Lung (tissue), 12 donors: ENCODE data around the gene PAQR9. TPM values are rescaled to one million over a fixed set of nuclear protein-coding genes. Genes with fewer than 3 reads are reported as not detected.

ENCODE experiments used
- ATAC-seq: fragments of 200-7000 bp; cut with Tn5 transposase; one replicate; pipeline ENCODE4 v1.9.1; 2020; ENCODE audit warnings: moderate number of reproducible peaks; ENCODE audit not compliant: insufficient read depth, low FRiP score
- DNase-seq, 3 donors: peaks; one replicate each; pipeline ENCODE4 v3.0.0-alpha.2; 2013 to 2017
- H3K27ac ChIP-seq, 2 donors: one replicate each; pipeline ENCODE4 v1.5.1; 2013; ENCODE audit warnings: mild to moderate bottlenecking in 2 of 2, moderate library complexity in 2 of 2, control low read depth in 1 of 2, inconsistent platforms in 1 of 2, low read depth in 1 of 2, low read length in 1 of 2
- H3K27me3 ChIP-seq, 3 donors: one replicate each; pipeline ENCODE4 v1.5.1; 2013; ENCODE audit warnings: low read length in 2 of 3; ENCODE audit not compliant: control insufficient read depth in 3 of 3, insufficient read depth in 3 of 3
- H3K36me3 ChIP-seq, 4 donors: one replicate each; pipeline ENCODE4 v1.5.1; 2013; ENCODE audit warnings: low read length in 4 of 4, mild to moderate bottlenecking in 1 of 4, moderate library complexity in 1 of 4; ENCODE audit not compliant: control insufficient read depth in 4 of 4, insufficient read depth in 4 of 4
- H3K4me1 ChIP-seq, 5 donors: one replicate each; pipeline ENCODE4 v1.5.1; 2013; ENCODE audit warnings: low read length in 5 of 5, mild to moderate bottlenecking in 2 of 5, moderate library complexity in 1 of 5; ENCODE audit not compliant: control insufficient read depth in 5 of 5, insufficient read depth in 5 of 5
- H3K4me3 ChIP-seq: one replicate; pipeline ENCODE4 v1.5.1; 2013; ENCODE audit warnings: mild to moderate bottlenecking, control low read depth, moderate library complexity
- H3K9ac ChIP-seq, 2 donors: one replicate each; pipeline ENCODE4 v1.5.1; 2013; ENCODE audit warnings: low read length in 2 of 2, control low read depth in 1 of 2; ENCODE audit not compliant: insufficient read depth in 1 of 2
- H3K9me3 ChIP-seq, 4 donors: one replicate each; pipeline ENCODE4 v1.5.1; 2013; ENCODE audit warnings: low read length in 3 of 4, mild to moderate bottlenecking in 1 of 4, moderate library complexity in 1 of 4; ENCODE audit not compliant: control insufficient read depth in 4 of 4, insufficient read depth in 3 of 4
- CTCF ChIP-seq: IDR thresholded peaks from 2 replicates; pipeline ENCODE4 v1.5.1; 2012; ENCODE audit warnings: mild to moderate bottlenecking; ENCODE audit errors: control extremely low read depth, extremely low read depth
- WGBS, 2 donors: extraction: QIAGEN DNeasy Blood & Tissue Kit; methylation state at CpG; one replicate each; pipeline ENCODE4 v1.1.7; 2013; 5-methylcytosine and 5-hydroxymethylcytosine counted together
- polyA plus RNA-seq, 2 donors: library from polyadenylated mRNA; stranded (reverse); fragments of 200-250 nt; gene quantifications; one replicate each; pipeline ENCODE4 v1.2.1, GENCODE V29; 2013
- total RNA-seq, 2 donors: library from RNA; depleted of rRNA in 1 of 2; stranded (reverse); fragments of >200 nt in 1 of 2; gene quantifications; one replicate each; pipeline ENCODE4 v1.2.1, GENCODE V29; 2014 to 2021
- donor health status: control.
- donor health status: control.
- donor health status: Bipolar disorder and iron deficiency.
- donor health status: healthy.
- donor health status: DM: yes; HTN: yes; CAD: no.

Gene PAQR9
- total and polyA plus RNA-seq, 4 donors, result not detected

GRCh38 chr3:142926368-142926944, 37.0 kb downstream of the PAQR9 start:
- TF ChIP-seq CTCF, result no peak
- Histone ChIP-seq H3K9me3 (no peaks in the 10 kb centered on the region), H3K4me3 (no peak overlapping the region), H3K4me1 (peaks cover 0 to 2% (median 0%) of the 10 kb centered on the region in 5 donors), H3K27ac (no peak overlapping the region), H3K9ac (no peak overlapping the region), H3K36me3 (no peaks in the 10 kb centered on the region), H3K27me3 (peaks cover 0 to 2% (median 0%) of the 10 kb centered on the region in 3 donors)
- DNase-seq (no peak), ATAC-seq (no peak)
- WGBS, 2 donors, result 88 to 99% methylated on average over 3 of the region's 3 CpGs

GRCh38 chr3:142925140-142925539, 38.3 kb downstream of the PAQR9 start:
- Histone ChIP-seq H3K9me3 (no peaks in the 10 kb centered on the region), H3K9ac (no peak overlapping the region), H3K36me3 (no peaks in the 10 kb centered on the region), H3K4me1 (no peaks in the 10 kb centered on the region), H3K4me3 (no peak overlapping the region), H3K27me3 (peaks cover 0 to 2% (median 0%) of the 10 kb centered on the region in 3 donors), H3K27ac (no peak overlapping the region)
- ATAC-seq (no peak), DNase-seq (no peak)
- no peak for TF ChIP-seq CTCF

GRCh38 chr3:142923694-142924093, 39.8 kb downstream of the PAQR9 start:
- no peak overlapping the region for H3K4me3 ChIP-seq
- H3K9me3 ChIP-seq, result no peaks in the 10 kb centered on the region
- no peak for ATAC-seq
- H3K36me3 ChIP-seq, result no peaks in the 10 kb centered on the region
- H3K27ac ChIP-seq, result no peak overlapping the region
- no peaks in the 10 kb centered on the region for H3K4me1 ChIP-seq
- DNase-seq, result no peak
- H3K9ac ChIP-seq, result no peak overlapping the region
- no peak for TF ChIP-seq CTCF
- peaks cover 0 to 2% (median 0%) of the 10 kb centered on the region in 3 donors for H3K27me3 ChIP-seq

- peaks cover 0 to 3% (median 0%) of the 10 kb centered on the region in 3 donors for H3K27me3 ChIP-seq
- H3K4me3 ChIP-seq, result no peak overlapping the region
- no peak overlapping the region for H3K9ac ChIP-seq
- no peaks in the 10 kb centered on the region for H3K36me3 ChIP-seq
- ATAC-seq, result no peak
- no peak for DNase-seq
- no peak overlapping the region for H3K27ac ChIP-seq
- H3K4me1 ChIP-seq, result peaks cover 0 to 8% (median 0%) of the 10 kb centered on the region in 5 donors
- WGBS, 2 donors, result 68 to 73% methylated on average over 2 of the region's 2 CpGs
- no peak for TF ChIP-seq CTCF
- H3K9me3 ChIP-seq, result no peaks in the 10 kb centered on the region
These were observed 46.9 kb downstream of the PAQR9 start for GRCh38 chr3:142916605-142917004.
